A673 (cell line): ENCODE data around the gene GRID1. TPM values are rescaled to one million over a fixed set of nuclear protein-coding genes. Genes with fewer than 3 reads are reported as not detected.

Experiments
- BruUV-seq: library from RNA; stranded (reverse); fragments of 400-500 nt; replicated peaks from 2 replicates; lab custom pipeline; 2021; lab: Mats Ljungman, UMichigan
- CTCF ChIA-PET: fragments of 300-600 bp; sonication (Branson Sonifier 250); formaldehyde crosslinking; loops from one replicate; lab custom pipeline; 2022; ENCODE audit warnings: antibody characterized with exemption; lab: Charles Lee
- POLR2A ChIA-PET: fragments of 300-600 bp; sonication (Branson Sonifier 250); formaldehyde crosslinking; loops from one replicate; lab custom pipeline; 2022; ENCODE audit warnings: antibody characterized with exemption; ENCODE audit not compliant: low non-redundant PET; lab: Charles Lee
- DNase-seq: peaks from one replicate; pipeline ENCODE4 v3.0.0-alpha.2; 2015; ENCODE audit warnings: low spot score
- H3K27ac ChIP-seq: fragments of 200-600 bp; sonication (generic); 2 replicates; pipeline ENCODE4 v1.5.1; 2016; ENCODE audit warnings: mixed run types, low read depth, mild to moderate bottlenecking, mixed read lengths, antibody characterized with exemption, low read length; ENCODE audit not compliant: poor library complexity, severe bottlenecking
- H3K27me3 ChIP-seq: fragments of 200-600 bp; sonication (generic); replicated peaks from 2 replicates; pipeline ENCODE4 v1.6.1; 2017; ENCODE audit warnings: mixed run types, low read depth, mild to moderate bottlenecking, mixed read lengths, antibody characterized with exemption, low read length; ENCODE audit not compliant: insufficient read depth, poor library complexity
- H3K36me3 ChIP-seq: fragments of 200-600 bp; sonication (generic); 2 replicates; pipeline ENCODE4 v1.6.1; 2016; ENCODE audit warnings: mixed run types, mild to moderate bottlenecking, mixed read lengths, antibody characterized with exemption, low read length; ENCODE audit not compliant: insufficient read depth, poor library complexity, severe bottlenecking
- H3K4me1 ChIP-seq: fragments of 200-600 bp; sonication (generic); 2 replicates; pipeline ENCODE4 v1.6.1; 2017; ENCODE audit warnings: mixed run types, mild to moderate bottlenecking, mixed read lengths, antibody characterized with exemption, low read length; ENCODE audit not compliant: insufficient read depth, poor library complexity, severe bottlenecking
- H3K4me3 ChIP-seq: fragments of 200-600 bp; sonication (generic); 2 replicates; pipeline ENCODE4 v1.5.1; 2016; ENCODE audit warnings: low read depth, mixed run types, mild to moderate bottlenecking, mixed read lengths, low read length; ENCODE audit not compliant: poor library complexity, severe bottlenecking
- H3K9me3 ChIP-seq: fragments of 200-600 bp; sonication (generic); 2 replicates; pipeline ENCODE4 v1.6.1; 2016; ENCODE audit warnings: mixed run types, low read depth, mild to moderate bottlenecking, mixed read lengths, antibody characterized with exemption, low read length; ENCODE audit not compliant: poor library complexity, severe bottlenecking
- EZH2 ChIP-seq: fragments of 200-600 bp; sonication (generic); IDR thresholded peaks from 2 replicates; pipeline ENCODE4 v1.6.1; 2017; ENCODE audit warnings: borderline replicate concordance, low read depth, mild to moderate bottlenecking, mixed read lengths, antibody characterized with exemption, low read length; ENCODE audit not compliant: poor library complexity, severe bottlenecking
- intact Hi-C: fragments of 100-400 bp; cut with micrococcal nuclease; formaldehyde crosslinking; loops from one replicate; pipeline ENCODE4 v1.10.0; 2022; ENCODE audit not compliant: unreplicated experiment
- total RNA-seq: library from RNA; stranded (reverse); gene quantifications from 2 replicates; pipeline ENCODE4 v1.2.3, GENCODE V29; 2021
- TF ChIP-seq, protein P1 (sequence below): fragments of 300-800, 200-600 bp; sonication (generic); conservative IDR thresholded peaks from 2 replicates; pipeline ENCODE4 v1.5.1; 2017; ENCODE audit warnings: low read depth, mild to moderate bottlenecking, antibody characterized with exemption, low read length, moderate library complexity, mixed read lengths

The GRID1 gene
- total RNA-seq, 1 experiment from 2014 or later = not detected

DNA sequence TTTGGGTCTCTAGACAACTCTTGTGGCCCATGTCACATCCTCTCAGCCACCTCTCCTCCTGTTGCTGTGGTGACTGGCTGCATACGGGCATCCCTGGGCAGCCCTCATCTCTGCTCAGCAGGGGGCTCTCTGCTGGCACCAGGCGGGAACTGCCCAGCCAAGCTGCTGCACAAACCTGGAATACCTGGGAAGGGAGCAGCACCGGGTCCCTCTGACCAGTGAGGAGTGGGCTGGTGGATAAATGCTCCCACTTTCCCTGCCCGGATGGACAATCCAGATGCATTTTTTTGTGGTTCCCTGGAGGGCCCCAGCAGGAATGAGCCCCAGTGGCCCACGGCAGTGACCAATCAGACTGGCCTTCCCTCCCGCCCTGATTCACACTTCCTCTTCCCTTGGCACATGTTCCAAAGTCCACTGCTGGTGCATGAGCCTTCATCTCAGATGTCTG lies 21.9 kb downstream of the GRID1 start:
- Histone ChIP-seq H3K36me3 (no peaks in the 10 kb centered on the region), H3K27me3 (no peaks in the 10 kb centered on the region), H3K4me1 (no peaks in the 10 kb centered on the region), H3K9me3 (no peaks in the 10 kb centered on the region), H3K27ac (no peak overlapping the region), H3K4me3 (no peak overlapping the region)
- CTCF ChIA-PET = no interaction called here
- intact Hi-C loops = no loop called here
- POLR2A ChIA-PET = no interaction called here
- TF ChIP-seq EZH2 = no peak
- TF ChIP-seq, protein P1, sequence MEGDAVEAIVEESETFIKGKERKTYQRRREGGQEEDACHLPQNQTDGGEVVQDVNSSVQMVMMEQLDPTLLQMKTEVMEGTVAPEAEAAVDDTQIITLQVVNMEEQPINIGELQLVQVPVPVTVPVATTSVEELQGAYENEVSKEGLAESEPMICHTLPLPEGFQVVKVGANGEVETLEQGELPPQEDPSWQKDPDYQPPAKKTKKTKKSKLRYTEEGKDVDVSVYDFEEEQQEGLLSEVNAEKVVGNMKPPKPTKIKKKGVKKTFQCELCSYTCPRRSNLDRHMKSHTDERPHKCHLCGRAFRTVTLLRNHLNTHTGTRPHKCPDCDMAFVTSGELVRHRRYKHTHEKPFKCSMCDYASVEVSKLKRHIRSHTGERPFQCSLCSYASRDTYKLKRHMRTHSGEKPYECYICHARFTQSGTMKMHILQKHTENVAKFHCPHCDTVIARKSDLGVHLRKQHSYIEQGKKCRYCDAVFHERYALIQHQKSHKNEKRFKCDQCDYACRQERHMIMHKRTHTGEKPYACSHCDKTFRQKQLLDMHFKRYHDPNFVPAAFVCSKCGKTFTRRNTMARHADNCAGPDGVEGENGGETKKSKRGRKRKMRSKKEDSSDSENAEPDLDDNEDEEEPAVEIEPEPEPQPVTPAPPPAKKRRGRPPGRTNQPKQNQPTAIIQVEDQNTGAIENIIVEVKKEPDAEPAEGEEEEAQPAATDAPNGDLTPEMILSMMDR = no peak
- no peak for DNase-seq
- no TSS peak for BruUV-seq

DNA sequence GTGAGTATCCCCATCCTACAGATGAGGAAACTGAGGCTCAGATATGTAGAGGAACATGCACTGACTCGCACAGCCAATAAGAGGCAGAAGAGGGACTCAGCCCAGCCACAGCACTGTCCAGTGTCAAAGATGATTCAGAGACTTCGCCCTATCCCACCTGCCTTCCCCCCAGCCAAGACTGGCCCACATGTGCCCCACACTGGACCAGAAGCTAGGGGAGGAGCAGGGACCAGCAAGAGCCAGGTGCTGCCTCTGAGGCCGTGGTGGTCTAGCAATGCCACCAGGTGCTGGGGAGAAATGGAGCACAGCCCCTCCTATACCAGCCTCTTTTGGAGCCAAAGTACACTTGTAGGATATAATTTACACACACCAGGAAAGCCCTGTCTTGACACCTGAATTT lies 22.3 kb downstream of the GRID1 start:
- TF ChIP-seq, protein P1 = no peak
- no peak for TF ChIP-seq EZH2
- Histone ChIP-seq H3K9me3 (no peaks in the 10 kb centered on the region), H3K27ac (no peak overlapping the region), H3K27me3 (no peaks in the 10 kb centered on the region), H3K4me1 (no peaks in the 10 kb centered on the region), H3K36me3 (no peaks in the 10 kb centered on the region), H3K4me3 (no peak overlapping the region)
- DNase-seq = no peak
- BruUV-seq = no TSS peak
- CTCF ChIA-PET = no interaction called here
- POLR2A ChIA-PET = no interaction called here
- intact Hi-C loops = no loop called here

DNA sequence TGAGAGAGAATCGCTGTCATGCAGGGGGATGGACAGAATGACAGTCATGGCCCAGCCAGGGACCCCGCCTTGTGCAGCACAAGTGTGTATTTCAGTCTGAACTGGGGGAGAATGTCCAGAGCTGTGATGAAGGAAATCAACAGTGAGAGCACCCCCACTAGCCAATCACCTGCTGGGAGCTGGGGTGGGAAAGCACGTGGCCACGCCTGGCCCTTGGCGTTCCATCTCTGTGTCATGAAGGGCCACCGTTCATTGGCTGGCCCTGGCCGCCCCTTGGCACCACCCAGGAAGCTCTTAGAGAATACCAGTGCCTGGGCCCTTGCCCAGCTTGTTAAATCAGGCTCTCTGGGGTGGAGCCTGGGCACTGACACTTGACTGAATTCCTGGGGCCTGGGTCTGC lies 22.8 kb downstream of the GRID1 start:
- Histone ChIP-seq H3K9me3 (no peaks in the 10 kb centered on the region), H3K27me3 (no peaks in the 10 kb centered on the region), H3K4me1 (no peaks in the 10 kb centered on the region), H3K27ac (no peak overlapping the region), H3K4me3 (no peak overlapping the region), H3K36me3 (no peaks in the 10 kb centered on the region)
- CTCF ChIA-PET = no interaction called here
- intact Hi-C loops = no loop called here
- DNase-seq = no peak
- TF ChIP-seq, protein P1 = no peak
- no peak for TF ChIP-seq EZH2
- no TSS peak for BruUV-seq
- POLR2A ChIA-PET = no interaction called here
